Mesendoderm (in vitro differentiated cells): Measurements from ENCODE around the gene AKR1C1. TPM values are rescaled to one million over a fixed set of nuclear protein-coding genes. Genes with fewer than 3 reads are reported as not detected.

ENCODE experiments used
- small RNA-seq: library from polyadenylated mRNA; stranded (forward); fragments of <200 nt; extraction: miRNeasy Mini kit (QIAGEN cat#:217004); gene quantifications from one replicate; pipeline ENCODE3, GENCODE V24; 2013; ENCODE audit not compliant: insufficient read depth

The AKR1C1 gene

Small RNA genes lying within 50 kb of the gene (small RNA-seq; reads per million reads assigned to genes)
- gene RF00096 = not detected
